Neural cell (in vitro differentiated cells): ENCODE measurements around the gene OLFML3. TPM values are rescaled to one million over a fixed set of nuclear protein-coding genes. Genes with fewer than 3 reads are reported as not detected.

Source experiments
- H2AFZ ChIP-seq: fragments of 200-600, 300-800 bp; sonication (generic), shearing (Covaris generic); 2 replicates; pipeline ENCODE4 v1.6.0; 2014; ENCODE audit warnings: low read depth, mild to moderate bottlenecking, antibody characterized with exemption, low read length, moderate library complexity
- H3F3A ChIP-seq: fragments of 200-600 bp; shearing (Covaris generic); 2 replicates; pipeline ENCODE4 v1.6.1; 2016; ENCODE audit warnings: mild to moderate bottlenecking, moderate library complexity, mixed read lengths, antibody characterized with exemption, low read length; ENCODE audit not compliant: insufficient read depth, poor library complexity, severe bottlenecking
- H3K27ac ChIP-seq: fragments of 200-600, 300-800 bp; sonication (generic), shearing (Covaris generic); 2 replicates; pipeline ENCODE4 v1.5.1; 2014; ENCODE audit warnings: mild to moderate bottlenecking, low read length, moderate library complexity
- H3K27me3 ChIP-seq: fragments of 300-800, 200-600 bp; sonication (generic), shearing (Covaris generic); 2 replicates; pipeline ENCODE4 v1.6.0; 2014; ENCODE audit warnings: mild to moderate bottlenecking, low read depth, low read length, moderate library complexity; ENCODE audit not compliant: insufficient read depth
- H3K36me3 ChIP-seq: fragments of 300-800, 200-600 bp; sonication (generic), shearing (Covaris generic); 2 replicates; pipeline ENCODE4 v1.5.1; 2014; ENCODE audit warnings: mild to moderate bottlenecking, antibody characterized with exemption, low read length, moderate library complexity; ENCODE audit not compliant: insufficient read depth
- H3K4me2 ChIP-seq: fragments of 300-800, 200-600 bp; sonication (generic), shearing (Covaris generic); 2 replicates; pipeline ENCODE4 v1.6.0; 2014; ENCODE audit warnings: mild to moderate bottlenecking, low read length
- H3K4me3 ChIP-seq: fragments of 300-800, 200-600 bp; sonication (generic), shearing (Covaris generic); 2 replicates; pipeline ENCODE4 v1.5.1; 2014; ENCODE audit warnings: mild to moderate bottlenecking, low read length, moderate library complexity
- H3K79me2 ChIP-seq: fragments of 200-600 bp; shearing (Covaris generic); replicated peaks from 2 replicates; pipeline ENCODE4 v1.6.0; 2014; ENCODE audit warnings: mild to moderate bottlenecking, low read length, moderate library complexity; ENCODE audit not compliant: insufficient read depth
- H3K9ac ChIP-seq: fragments of 300-800, 200-600 bp; sonication (generic), shearing (Covaris generic); 2 replicates; pipeline ENCODE4 v1.6.1; 2016; ENCODE audit warnings: mild to moderate bottlenecking, low read length, mixed read lengths
- H3K9me2 ChIP-seq: fragments of 200-600 bp; shearing (Covaris generic); 2 replicates; pipeline ENCODE4 v1.6.1; 2016; ENCODE audit warnings: mild to moderate bottlenecking, low read length, mixed read lengths; ENCODE audit not compliant: insufficient read depth
- H3K9me3 ChIP-seq: fragments of 200-600, 300-800 bp; sonication (generic), shearing (Covaris generic); 2 replicates; pipeline ENCODE4 v1.6.1; 2016; ENCODE audit warnings: mild to moderate bottlenecking, mixed run types, low read length, moderate library complexity, mixed read lengths
- H4K20me1 ChIP-seq: fragments of 200-600 bp; shearing (Covaris generic); 2 replicates; pipeline ENCODE4 v1.6.1; 2016; ENCODE audit warnings: mild to moderate bottlenecking, mixed run types; ENCODE audit not compliant: insufficient read depth
- CTCF ChIP-seq: fragments of 450-650 bp; IDR thresholded peaks from 2 replicates; pipeline ENCODE4 v1.5.1; 2014; ENCODE audit warnings: antibody characterized with exemption, mild to moderate bottlenecking, moderate library complexity; ENCODE audit not compliant: poor library complexity, severe bottlenecking
- EP300 ChIP-seq: fragments of 450-650 bp; conservative IDR thresholded peaks from 2 replicates; pipeline ENCODE4 v1.6.1; 2014; ENCODE audit warnings: antibody characterized with exemption, mild to moderate bottlenecking, moderate library complexity; ENCODE audit not compliant: poor library complexity, severe bottlenecking
- EZH2 ChIP-seq: fragments of 200-600, 300-800 bp; shearing (Covaris generic), sonication (generic); IDR thresholded peaks from 2 replicates; pipeline ENCODE4 v1.6.1; 2014; ENCODE audit warnings: antibody characterized with exemption, low read length, borderline replicate concordance, mild to moderate bottlenecking; ENCODE audit not compliant: insufficient read depth, poor library complexity, severe bottlenecking
- MXI1 ChIP-seq: fragments of 450-650 bp; conservative IDR thresholded peaks from 2 replicates; pipeline ENCODE4 v1.6.1; 2014; ENCODE audit warnings: antibody characterized with exemption, mild to moderate bottlenecking; ENCODE audit not compliant: poor library complexity, severe bottlenecking
- POLR2AphosphoS5 ChIP-seq: IDR thresholded peaks from 2 replicates; pipeline ENCODE4 v1.6.1; 2012
- RAD21 ChIP-seq: fragments of 450-650 bp; conservative IDR thresholded peaks from 2 replicates; pipeline ENCODE4 v1.6.1; 2014; ENCODE audit warnings: antibody characterized with exemption, mild to moderate bottlenecking, moderate library complexity
- REST ChIP-seq: IDR thresholded peaks from 2 replicates; pipeline ENCODE4 v1.6.1; 2012; ENCODE audit warnings: borderline replicate concordance
- SMC3 ChIP-seq: fragments of 450-650 bp; conservative IDR thresholded peaks from 2 replicates; pipeline ENCODE4 v1.6.1; 2014; ENCODE audit warnings: antibody characterized with exemption, mild to moderate bottlenecking, moderate library complexity; ENCODE audit not compliant: poor library complexity
- TAF1 ChIP-seq: IDR thresholded peaks from 2 replicates; pipeline ENCODE4 v1.6.1; 2012; ENCODE audit warnings: low read depth
- polyA plus RNA-seq: library from polyadenylated mRNA; depleted of rRNA; stranded (reverse); fragments of >200 nt; gene quantifications from 2 replicates; pipeline ENCODE4 v1.2.3, GENCODE V29; 2014

OLFML3 gene
- polyA plus RNA-seq, 1 donor from 2014 or later: not detected

- Histone ChIP-seq H3K79me2 (no peaks in the 10 kb centered on the region), H3K27me3 (no peaks in the 10 kb centered on the region), H3K4me3 (no peak overlapping the region), H3K4me2 (no peak overlapping the region), H3F3A (no peaks in the 10 kb centered on the region), H3K9me2 (no peaks in the 10 kb centered on the region), H3K9me3 (no peaks in the 10 kb centered on the region), H4K20me1 (no peaks in the 10 kb centered on the region), H3K36me3 (no peaks in the 10 kb centered on the region), H3K27ac (no peak overlapping the region), H2AFZ (no peak overlapping the region), H3K9ac (no peak overlapping the region)
- TF ChIP-seq EP300: no peak
- no peak for TF ChIP-seq EZH2
- TF ChIP-seq REST: no peak
- no peak for TF ChIP-seq TAF1
- no peak for TF ChIP-seq POLR2AphosphoS5
- TF ChIP-seq RAD21: no peak
- no peak for TF ChIP-seq CTCF
- no peak for TF ChIP-seq SMC3
- TF ChIP-seq MXI1: no peak
Observed at GRCh38 chr1:114008993-114009392, 29.7 kb downstream of the OLFML3 start.

GRCh38 chr1:114009393-114009792 is 30.1 kb downstream of the OLFML3 start:
- Histone ChIP-seq H3K4me3 (no peak overlapping the region), H3K79me2 (no peaks in the 10 kb centered on the region), H3K27me3 (no peaks in the 10 kb centered on the region), H3K9me2 (no peaks in the 10 kb centered on the region), H3K36me3 (no peaks in the 10 kb centered on the region), H2AFZ (no peak overlapping the region), H3K9ac (no peak overlapping the region), H3K9me3 (no peaks in the 10 kb centered on the region), H4K20me1 (no peaks in the 10 kb centered on the region), H3F3A (no peaks in the 10 kb centered on the region), H3K4me2 (no peak overlapping the region), H3K27ac (no peak overlapping the region)
- TF ChIP-seq REST: no peak
- TF ChIP-seq CTCF: no peak
- no peak for TF ChIP-seq EZH2
